ENCODE data around the gene MTA1. TPM values are rescaled to one million over a fixed set of nuclear protein-coding genes. Genes with fewer than 3 reads are reported as not detected.
A peak's percentile ranks its signal among the peaks of the same experiment; 100 is the strongest.

The MTA1 gene
- total RNA-seq, 1 experiment from 2014 or later: 238 TPM

GRCh38 chr14:105421723-105422615, 2.3 kb downstream of the MTA1 start:
- Histone ChIP-seq H3K4me3 (ENCODE audit: low read depth, low read length, poor library complexity, severe bottlenecking) (peak overlapping the region; percentile 97), H3K27ac (ENCODE audit: low read depth, low read length, poor library complexity, severe bottlenecking) (peak overlapping the region; percentile 91), H3K9me3 (ENCODE audit: low read depth, low read length, poor library complexity, severe bottlenecking) (no peaks in the 10 kb centered on the region), H3K36me3 (ENCODE audit: insufficient read depth, low read length, poor library complexity, severe bottlenecking) (peaks cover 18% of the 10 kb centered on the region), H3K27me3 (replicated peaks; ENCODE audit: insufficient read depth, low read depth, low read length, poor library complexity) (no peaks in the 10 kb centered on the region), H3K4me1 (ENCODE audit: insufficient read depth, low read length, poor library complexity, severe bottlenecking) (peaks cover 28% of the 10 kb centered on the region)
- ChIA-PET POLR2A (ENCODE audit: low non-redundant PET) (no interaction called here), CTCF (no interaction called here)
- TF ChIP-seq CTCF (conservative IDR thresholded peaks at IDR 0.05; ENCODE audit: low read depth, low read length) (no peak), EZH2 (IDR thresholded peaks at IDR 0.05; ENCODE audit: borderline replicate concordance, low read depth, low read length, poor library complexity, severe bottlenecking) (no peak)
- no TSS peak for BruUV-seq (replicated peaks)
- intact Hi-C loops (cut with micrococcal nuclease; ENCODE audit: unreplicated experiment): no loop called here
- DNase-seq (ENCODE audit: low spot score): no peak

- peaks cover 28% of the 10 kb centered on the region for H3K4me1 ChIP-seq (ENCODE audit: insufficient read depth, low read length, poor library complexity, severe bottlenecking)
- no peak overlapping the region for H3K27ac ChIP-seq (ENCODE audit: low read depth, low read length, poor library complexity, severe bottlenecking)
- intact Hi-C loops (cut with micrococcal nuclease; ENCODE audit: unreplicated experiment): no loop called here
- ChIA-PET POLR2A (ENCODE audit: low non-redundant PET) (no interaction called here), CTCF (interaction anchor here (0.6 kb wide), 1 partner anchor 9 kb away, joined by 8 read pairs; no protein-coding TSS in a partner anchor)
- TF ChIP-seq EZH2 (IDR thresholded peaks at IDR 0.05; ENCODE audit: borderline replicate concordance, low read depth, low read length, poor library complexity, severe bottlenecking) (no peak), CTCF (conservative IDR thresholded peaks at IDR 0.05; ENCODE audit: low read depth, low read length) (no peak)
- no peaks in the 10 kb centered on the region for H3K9me3 ChIP-seq (ENCODE audit: low read depth, low read length, poor library complexity, severe bottlenecking)
- no TSS peak for BruUV-seq (replicated peaks)
- no peak for DNase-seq (ENCODE audit: low spot score)
- H3K36me3 ChIP-seq (ENCODE audit: insufficient read depth, low read length, poor library complexity, severe bottlenecking): peaks cover 23% of the 10 kb centered on the region
- H3K4me3 ChIP-seq (ENCODE audit: low read depth, low read length, poor library complexity, severe bottlenecking): no peak overlapping the region
- no peaks in the 10 kb centered on the region for H3K27me3 ChIP-seq (replicated peaks; ENCODE audit: insufficient read depth, low read depth, low read length, poor library complexity)
Observed at GRCh38 chr14:105422695-105423487, 3.3 kb downstream of the MTA1 start.

GRCh38 chr14:105423488-105424195, 4.0 kb downstream of the MTA1 start:
- no peak for DNase-seq (ENCODE audit: low spot score)
- peaks cover 24% of the 10 kb centered on the region for H3K4me1 ChIP-seq (ENCODE audit: insufficient read depth, low read length, poor library complexity, severe bottlenecking)
- H3K27me3 ChIP-seq (replicated peaks; ENCODE audit: insufficient read depth, low read depth, low read length, poor library complexity): no peaks in the 10 kb centered on the region
- BruUV-seq (replicated peaks): no TSS peak
- no peaks in the 10 kb centered on the region for H3K9me3 ChIP-seq (ENCODE audit: low read depth, low read length, poor library complexity, severe bottlenecking)
- TF ChIP-seq CTCF (conservative IDR thresholded peaks at IDR 0.05; ENCODE audit: low read depth, low read length): no peak
- no peak for TF ChIP-seq EZH2 (IDR thresholded peaks at IDR 0.05; ENCODE audit: borderline replicate concordance, low read depth, low read length, poor library complexity, severe bottlenecking)
- peaks cover 27% of the 10 kb centered on the region for H3K36me3 ChIP-seq (ENCODE audit: insufficient read depth, low read length, poor library complexity, severe bottlenecking)
- CTCF ChIA-PET: no interaction called here
- intact Hi-C loops (cut with micrococcal nuclease; ENCODE audit: unreplicated experiment): no loop called here
- POLR2A ChIA-PET (ENCODE audit: low non-redundant PET): no interaction called here
- no peak overlapping the region for H3K4me3 ChIP-seq (ENCODE audit: low read depth, low read length, poor library complexity, severe bottlenecking)
- no peak overlapping the region for H3K27ac ChIP-seq (ENCODE audit: low read depth, low read length, poor library complexity, severe bottlenecking)
